Measurements from ENCODE around the gene RDM1.

DNA sequence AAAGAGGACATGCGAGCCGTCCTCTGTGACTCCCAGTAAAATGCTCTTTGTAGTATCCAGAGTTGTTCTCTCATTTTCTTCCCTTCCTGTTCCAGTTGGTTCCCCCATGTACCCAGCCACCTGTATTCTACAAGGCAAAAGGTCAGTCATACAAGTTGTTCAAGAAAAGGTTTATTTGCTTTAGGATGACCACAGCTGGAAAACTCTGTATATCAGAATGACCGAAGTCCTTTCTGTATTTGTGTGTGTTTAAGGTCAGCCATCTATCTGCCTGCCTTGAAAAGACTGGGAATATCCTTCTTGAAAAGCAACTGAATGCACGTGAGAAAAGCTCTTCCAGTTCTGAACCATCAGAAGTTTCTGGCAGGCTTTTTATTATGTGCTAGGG, 42.4 kb upstream of the RDM1 start:
- TF ChIP-seq POLR2AphosphoS5 (IDR thresholded peaks at IDR 0.05; ENCODE audit: low read depth) (no peak), EZH2 (IDR thresholded peaks at IDR 0.05; ENCODE audit: low read depth, unreplicated experiment) (no peak), EZH2phosphoT487 (IDR thresholded peaks at IDR 0.05; ENCODE audit: unreplicated experiment) (no peak), CREB1 (CRISPR knock-in tag; IDR thresholded peaks at IDR 0.05; ENCODE audit: low read depth) (no peak), NANOG (IDR thresholded peaks at IDR 0.05; ENCODE audit: borderline replicate concordance) (no peak), ZNF331 (CRISPR knock-in tag; IDR thresholded peaks at IDR 0.05; ENCODE audit: low read depth) (no peak), JUNB (IDR thresholded peaks at IDR 0.05; ENCODE audit: unreplicated experiment) (no peak), ZNF114 (CRISPR knock-in tag; IDR thresholded peaks at IDR 0.05) (no peak), STAT1 (IDR thresholded peaks at IDR 0.05; ENCODE audit: unreplicated experiment) (no peak)
- TF ChIP-seq, protein P1, sequence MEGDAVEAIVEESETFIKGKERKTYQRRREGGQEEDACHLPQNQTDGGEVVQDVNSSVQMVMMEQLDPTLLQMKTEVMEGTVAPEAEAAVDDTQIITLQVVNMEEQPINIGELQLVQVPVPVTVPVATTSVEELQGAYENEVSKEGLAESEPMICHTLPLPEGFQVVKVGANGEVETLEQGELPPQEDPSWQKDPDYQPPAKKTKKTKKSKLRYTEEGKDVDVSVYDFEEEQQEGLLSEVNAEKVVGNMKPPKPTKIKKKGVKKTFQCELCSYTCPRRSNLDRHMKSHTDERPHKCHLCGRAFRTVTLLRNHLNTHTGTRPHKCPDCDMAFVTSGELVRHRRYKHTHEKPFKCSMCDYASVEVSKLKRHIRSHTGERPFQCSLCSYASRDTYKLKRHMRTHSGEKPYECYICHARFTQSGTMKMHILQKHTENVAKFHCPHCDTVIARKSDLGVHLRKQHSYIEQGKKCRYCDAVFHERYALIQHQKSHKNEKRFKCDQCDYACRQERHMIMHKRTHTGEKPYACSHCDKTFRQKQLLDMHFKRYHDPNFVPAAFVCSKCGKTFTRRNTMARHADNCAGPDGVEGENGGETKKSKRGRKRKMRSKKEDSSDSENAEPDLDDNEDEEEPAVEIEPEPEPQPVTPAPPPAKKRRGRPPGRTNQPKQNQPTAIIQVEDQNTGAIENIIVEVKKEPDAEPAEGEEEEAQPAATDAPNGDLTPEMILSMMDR (conservative IDR thresholded peaks at IDR 0.05; ENCODE audit: low read depth in 2 of 2), result no peak
- TF ChIP-seq, protein P2, sequence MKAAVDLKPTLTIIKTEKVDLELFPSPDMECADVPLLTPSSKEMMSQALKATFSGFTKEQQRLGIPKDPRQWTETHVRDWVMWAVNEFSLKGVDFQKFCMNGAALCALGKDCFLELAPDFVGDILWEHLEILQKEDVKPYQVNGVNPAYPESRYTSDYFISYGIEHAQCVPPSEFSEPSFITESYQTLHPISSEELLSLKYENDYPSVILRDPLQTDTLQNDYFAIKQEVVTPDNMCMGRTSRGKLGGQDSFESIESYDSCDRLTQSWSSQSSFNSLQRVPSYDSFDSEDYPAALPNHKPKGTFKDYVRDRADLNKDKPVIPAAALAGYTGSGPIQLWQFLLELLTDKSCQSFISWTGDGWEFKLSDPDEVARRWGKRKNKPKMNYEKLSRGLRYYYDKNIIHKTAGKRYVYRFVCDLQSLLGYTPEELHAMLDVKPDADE (IDR thresholded peaks at IDR 0.05), result no peak
- TF ChIP-seq, protein P3, sequence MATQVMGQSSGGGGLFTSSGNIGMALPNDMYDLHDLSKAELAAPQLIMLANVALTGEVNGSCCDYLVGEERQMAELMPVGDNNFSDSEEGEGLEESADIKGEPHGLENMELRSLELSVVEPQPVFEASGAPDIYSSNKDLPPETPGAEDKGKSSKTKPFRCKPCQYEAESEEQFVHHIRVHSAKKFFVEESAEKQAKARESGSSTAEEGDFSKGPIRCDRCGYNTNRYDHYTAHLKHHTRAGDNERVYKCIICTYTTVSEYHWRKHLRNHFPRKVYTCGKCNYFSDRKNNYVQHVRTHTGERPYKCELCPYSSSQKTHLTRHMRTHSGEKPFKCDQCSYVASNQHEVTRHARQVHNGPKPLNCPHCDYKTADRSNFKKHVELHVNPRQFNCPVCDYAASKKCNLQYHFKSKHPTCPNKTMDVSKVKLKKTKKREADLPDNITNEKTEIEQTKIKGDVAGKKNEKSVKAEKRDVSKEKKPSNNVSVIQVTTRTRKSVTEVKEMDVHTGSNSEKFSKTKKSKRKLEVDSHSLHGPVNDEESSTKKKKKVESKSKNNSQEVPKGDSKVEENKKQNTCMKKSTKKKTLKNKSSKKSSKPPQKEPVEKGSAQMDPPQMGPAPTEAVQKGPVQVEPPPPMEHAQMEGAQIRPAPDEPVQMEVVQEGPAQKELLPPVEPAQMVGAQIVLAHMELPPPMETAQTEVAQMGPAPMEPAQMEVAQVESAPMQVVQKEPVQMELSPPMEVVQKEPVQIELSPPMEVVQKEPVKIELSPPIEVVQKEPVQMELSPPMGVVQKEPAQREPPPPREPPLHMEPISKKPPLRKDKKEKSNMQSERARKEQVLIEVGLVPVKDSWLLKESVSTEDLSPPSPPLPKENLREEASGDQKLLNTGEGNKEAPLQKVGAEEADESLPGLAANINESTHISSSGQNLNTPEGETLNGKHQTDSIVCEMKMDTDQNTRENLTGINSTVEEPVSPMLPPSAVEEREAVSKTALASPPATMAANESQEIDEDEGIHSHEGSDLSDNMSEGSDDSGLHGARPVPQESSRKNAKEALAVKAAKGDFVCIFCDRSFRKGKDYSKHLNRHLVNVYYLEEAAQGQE (IDR thresholded peaks at IDR 0.05; ENCODE audit: unreplicated experiment), result no peak
